ENCODE results near the gene GNAZ.

DNA sequence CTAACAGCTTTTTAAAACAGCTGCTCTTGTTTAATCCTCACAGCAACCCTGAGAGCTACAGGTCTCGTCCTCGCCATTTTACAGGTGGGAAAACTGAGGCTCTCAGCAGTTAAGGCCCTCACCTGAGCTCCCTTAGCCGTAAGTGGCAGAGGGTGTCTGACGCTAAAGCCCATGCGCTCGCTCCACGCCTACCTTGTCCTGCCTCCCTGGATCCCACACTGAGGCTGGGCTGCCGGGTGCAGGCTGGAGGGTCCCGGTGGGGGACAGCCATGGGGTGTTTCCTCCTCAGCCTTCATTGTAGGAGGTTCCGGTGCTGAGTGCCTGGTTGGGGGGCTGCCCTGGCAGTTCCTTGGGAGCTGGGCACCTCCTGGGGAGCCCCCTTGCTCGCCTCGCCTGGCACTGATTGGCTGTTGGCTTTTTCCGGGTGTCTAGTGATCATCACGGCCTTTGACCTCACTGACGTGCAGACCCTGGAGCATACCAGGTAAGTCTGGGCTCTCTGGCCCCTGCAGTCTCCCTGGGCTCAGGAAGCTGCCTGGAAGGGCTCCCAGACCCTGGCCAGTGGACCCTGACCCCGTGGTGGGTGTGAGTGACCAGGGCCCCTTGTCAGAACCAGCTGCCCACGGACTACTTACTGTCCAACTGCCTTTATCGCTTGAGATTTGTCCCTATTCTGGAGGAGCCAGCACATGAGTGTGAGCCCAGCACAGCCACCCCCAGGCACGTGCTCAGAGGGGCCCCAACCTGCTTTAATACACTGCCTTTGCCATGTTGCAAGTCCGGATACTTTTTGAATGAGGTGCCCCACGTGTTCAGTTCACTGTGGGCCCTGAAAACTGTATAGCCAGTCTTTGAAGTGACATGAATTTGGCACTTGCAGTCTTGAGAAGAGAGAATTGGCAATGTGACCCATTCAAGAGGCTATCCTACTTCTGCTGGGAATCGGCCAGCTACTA, 87.5 kb downstream of the GNAZ start:
- TF ChIP-seq, protein P1, sequence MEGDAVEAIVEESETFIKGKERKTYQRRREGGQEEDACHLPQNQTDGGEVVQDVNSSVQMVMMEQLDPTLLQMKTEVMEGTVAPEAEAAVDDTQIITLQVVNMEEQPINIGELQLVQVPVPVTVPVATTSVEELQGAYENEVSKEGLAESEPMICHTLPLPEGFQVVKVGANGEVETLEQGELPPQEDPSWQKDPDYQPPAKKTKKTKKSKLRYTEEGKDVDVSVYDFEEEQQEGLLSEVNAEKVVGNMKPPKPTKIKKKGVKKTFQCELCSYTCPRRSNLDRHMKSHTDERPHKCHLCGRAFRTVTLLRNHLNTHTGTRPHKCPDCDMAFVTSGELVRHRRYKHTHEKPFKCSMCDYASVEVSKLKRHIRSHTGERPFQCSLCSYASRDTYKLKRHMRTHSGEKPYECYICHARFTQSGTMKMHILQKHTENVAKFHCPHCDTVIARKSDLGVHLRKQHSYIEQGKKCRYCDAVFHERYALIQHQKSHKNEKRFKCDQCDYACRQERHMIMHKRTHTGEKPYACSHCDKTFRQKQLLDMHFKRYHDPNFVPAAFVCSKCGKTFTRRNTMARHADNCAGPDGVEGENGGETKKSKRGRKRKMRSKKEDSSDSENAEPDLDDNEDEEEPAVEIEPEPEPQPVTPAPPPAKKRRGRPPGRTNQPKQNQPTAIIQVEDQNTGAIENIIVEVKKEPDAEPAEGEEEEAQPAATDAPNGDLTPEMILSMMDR (IDR thresholded peaks at IDR 0.05), result no peak
- no peak for TF ChIP-seq ZFX (IDR thresholded peaks at IDR 0.05; ENCODE audit: borderline replicate concordance)
